Stimulated activated CD8-positive, alpha-beta memory T cell treated with anti-CD3 and anti-CD28 coated beads, Interleukin-2, amount 100 ng/mL, for 1 hour (primary cell): ENCODE measurements around the gene EIF3B.
"Not testable (repeated sequence)": the region's sequence is repeated elsewhere in the genome, so short reads cannot be mapped to it uniquely, and the experiment has no call there.

Experiments
- DNase-seq, 2 donors: peaks; one replicate each; pipeline ENCODE4 v3.0.0-alpha.2; 2020; ENCODE audit warnings: low read depth in 2 of 2

Gene EIF3B

DNA sequence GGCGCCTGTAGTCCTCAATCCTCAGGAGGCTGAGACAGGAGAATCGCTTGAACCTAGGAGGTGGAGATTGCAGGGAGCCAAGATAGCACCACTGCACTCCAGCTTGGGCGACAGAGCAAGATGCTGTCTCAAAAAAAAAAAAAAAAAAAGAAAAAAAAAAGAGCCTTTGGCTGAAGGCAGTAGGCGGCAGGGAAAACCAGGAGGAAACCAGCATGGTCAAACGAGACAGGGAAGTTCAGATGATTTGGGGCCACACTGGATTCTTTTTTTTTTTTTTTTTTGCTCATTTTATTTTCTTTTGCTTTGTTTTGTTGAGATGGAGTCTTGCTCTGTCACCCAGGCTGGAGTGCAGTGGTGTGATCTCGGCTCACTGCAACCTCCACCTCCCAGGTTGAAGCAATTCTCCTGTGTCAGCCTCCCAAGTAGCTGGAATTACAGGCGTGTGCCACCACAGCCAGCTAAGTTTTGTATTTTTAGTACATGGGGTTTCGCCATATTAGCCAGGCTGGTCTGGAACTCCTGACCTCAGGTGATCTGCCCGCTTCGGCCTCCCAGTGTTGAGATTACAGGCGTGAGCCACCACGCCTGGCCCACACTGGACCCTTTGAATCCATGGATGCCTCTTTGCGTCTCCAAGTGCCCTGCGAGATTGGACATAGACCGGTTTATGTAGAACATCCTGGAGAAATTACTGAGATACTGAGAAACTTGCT lies 7.1 kb upstream of the EIF3B start:
- DNase-seq = not testable (repeated sequence)

DNA sequence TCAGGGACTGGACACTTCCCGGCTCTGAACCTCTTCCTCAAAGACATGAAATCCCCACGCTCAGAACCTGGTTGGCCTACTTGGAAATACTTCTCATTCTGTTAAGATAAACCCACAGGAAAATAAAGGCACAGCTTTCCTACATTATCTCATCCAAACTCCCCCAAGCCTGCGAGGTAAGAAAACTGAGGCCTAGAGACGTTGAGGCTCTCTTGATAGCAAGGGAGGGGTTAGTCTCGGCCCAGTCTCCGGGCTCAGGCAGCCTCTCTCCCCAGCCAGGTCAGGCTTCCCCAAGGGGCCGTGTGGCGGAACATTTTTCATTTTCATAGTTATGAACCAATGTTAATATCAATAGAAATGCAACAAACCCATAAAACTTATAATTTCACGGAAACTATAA lies 4.6 kb upstream of the EIF3B start:
- DNase-seq = no peak

DNA sequence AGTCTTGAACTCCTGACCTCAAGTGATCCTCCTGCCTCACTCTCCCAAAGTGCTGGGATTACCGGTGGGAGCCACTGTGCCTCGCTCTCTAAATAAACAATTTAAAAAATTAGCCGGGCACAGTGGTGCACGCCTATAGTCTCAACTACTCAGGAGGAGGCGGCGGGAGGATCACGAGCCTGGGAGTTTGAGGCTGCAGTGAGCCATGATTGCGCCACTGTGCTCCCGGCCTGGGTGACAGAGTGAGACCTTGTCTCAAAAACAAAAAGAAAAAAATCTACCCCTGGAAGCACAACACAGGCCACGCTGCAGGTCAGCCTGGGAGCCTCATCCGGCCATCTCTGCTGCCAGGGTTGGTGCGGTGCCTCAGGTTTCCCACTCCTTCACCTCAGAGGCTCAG lies 3.8 kb upstream of the EIF3B start:
- DNase-seq = no peak

DNA sequence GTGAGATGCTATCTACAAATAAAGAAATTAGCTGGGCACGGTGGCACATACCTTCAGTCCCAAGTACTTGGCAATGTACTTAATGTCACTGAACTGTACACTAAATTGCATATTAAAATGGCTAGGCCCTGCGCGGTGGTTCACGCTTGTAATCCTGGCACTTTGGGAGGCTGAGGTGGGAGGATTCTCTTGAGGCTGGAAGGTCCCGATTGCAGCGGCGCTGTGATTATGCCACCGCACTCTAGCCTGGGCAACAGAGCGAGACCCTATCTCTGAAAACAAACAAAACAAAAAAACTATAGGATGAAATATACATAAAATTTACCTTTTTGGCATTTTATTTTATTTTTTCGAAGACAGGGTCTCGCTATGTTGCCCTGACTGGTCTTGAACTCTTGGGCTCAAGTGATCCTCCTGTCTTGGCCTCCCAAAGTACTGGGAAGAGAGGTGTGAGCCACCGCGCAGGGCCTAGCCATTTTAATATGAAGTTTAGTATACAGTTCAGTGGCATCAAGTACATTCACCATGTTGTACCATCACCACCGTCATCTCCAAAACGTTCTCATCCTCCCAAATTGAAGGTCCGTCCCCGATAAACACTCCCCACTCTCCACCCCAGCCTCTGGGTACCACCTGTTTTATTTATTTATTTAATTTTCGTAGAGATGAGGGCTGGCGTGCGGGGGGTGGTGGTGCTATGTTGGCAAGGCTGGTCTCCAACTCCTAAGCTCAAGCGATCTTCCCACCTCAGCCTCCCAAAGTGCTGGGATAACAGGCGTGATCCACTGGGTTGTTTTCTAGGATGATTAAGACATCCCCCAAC lies 1.3 kb upstream of the EIF3B start:
- DNase-seq = no peak

DNA sequence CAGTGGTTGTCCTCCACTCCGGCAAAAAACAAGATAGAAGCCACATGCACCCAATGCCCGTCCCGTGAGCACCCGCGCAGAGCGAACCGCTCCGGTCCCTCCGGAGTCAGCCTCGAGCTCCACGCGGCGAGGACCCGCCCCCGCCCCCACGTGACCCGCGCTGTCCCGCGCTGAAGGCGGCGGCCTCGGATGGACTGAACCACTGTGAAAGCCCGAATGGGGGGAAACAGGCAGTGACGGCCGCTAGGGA lies 766 bp upstream of the EIF3B start:
- DNase-seq = peak; percentile 76 to 82

DNA sequence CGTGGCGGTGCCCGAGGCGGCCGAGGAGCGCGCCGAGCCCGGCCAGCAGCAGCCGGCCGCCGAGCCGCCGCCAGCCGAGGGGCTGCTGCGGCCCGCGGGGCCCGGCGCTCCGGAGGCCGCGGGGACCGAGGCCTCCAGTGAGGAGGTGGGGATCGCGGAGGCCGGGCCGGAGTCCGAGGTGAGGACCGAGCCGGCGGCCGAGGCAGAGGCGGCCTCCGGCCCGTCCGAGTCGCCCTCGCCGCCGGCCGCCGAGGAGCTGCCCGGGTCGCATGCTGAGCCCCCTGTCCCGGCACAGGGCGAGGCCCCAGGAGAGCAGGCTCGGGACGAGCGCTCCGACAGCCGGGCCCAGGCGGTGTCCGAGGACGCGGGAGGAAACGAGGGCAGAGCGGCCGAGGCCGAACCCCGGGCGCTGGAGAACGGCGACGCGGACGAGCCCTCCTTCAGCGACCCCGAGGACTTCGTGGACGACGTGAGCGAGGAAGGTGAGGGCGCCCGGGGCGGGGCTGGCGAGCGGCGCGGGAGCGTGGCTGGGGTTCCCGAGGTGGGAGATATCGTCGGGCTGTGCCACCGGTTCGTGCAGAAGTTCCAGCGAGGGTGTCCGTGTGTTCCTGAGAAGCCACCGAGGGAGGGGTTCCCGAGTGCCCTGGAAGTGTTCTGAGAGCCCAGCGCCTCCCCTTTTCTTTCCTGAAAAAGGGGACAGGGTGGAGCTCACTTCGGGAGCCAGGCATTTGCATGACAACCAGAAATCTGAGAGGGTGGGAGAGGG lies 495 bp downstream of the EIF3B start:
- no peak for DNase-seq

DNA sequence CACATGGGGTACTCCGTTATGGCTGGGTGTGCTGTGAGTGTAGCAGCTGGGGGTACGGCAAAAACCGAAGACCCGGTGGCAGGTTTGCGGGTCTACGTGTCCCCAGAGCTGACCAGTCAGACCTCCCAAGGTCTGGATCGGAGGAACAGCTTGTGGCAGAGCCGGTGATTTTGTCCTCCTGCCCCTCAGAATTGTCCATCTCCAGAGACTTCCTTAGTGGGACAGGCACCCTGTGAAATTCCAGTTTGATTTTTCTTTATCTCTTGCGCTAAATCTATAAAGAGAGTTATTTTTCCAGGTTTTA lies 1.0 kb downstream of the EIF3B start:
- DNase-seq = no peak

DNA sequence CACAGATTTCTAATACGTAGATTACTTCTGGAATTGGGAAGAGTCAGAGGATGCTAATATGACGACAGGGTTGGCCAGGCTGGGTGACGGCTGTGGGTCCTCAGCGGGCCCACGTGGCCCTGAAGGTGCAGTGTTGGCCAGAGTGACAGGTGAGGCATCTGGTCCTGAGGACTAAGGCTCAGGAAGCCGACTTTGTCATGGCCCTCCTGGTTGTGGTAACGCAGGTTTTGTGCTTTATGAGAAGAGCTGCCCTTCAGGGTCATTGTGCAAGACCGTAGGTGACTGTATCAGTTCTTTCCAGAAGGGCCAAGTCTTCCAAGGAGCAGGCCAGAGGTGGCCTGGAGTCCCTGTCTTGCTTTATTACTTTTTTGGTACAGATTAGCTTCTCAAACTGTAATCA lies 2.5 kb downstream of the EIF3B start:
- no peak for DNase-seq

DNA sequence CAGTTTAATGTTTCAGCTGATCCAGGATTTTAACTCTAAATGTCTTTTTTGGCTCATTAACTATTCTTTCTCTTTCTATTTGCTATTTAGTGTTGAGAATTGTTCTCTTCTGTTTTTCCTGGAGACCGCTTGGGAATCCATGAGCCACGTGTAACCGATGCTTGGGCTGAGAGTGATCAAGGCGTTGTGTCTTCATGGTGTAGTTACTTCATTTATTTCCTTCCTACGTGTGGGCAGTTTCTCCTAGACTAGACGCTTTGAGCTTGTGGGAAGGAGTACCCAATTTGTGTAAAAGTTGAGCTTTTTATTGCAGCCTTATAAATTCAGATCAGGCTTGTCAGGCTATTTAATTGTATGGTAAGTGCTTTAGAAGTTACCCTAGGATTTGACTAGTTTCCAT lies 2.9 kb downstream of the EIF3B start:
- no peak for DNase-seq

DNA sequence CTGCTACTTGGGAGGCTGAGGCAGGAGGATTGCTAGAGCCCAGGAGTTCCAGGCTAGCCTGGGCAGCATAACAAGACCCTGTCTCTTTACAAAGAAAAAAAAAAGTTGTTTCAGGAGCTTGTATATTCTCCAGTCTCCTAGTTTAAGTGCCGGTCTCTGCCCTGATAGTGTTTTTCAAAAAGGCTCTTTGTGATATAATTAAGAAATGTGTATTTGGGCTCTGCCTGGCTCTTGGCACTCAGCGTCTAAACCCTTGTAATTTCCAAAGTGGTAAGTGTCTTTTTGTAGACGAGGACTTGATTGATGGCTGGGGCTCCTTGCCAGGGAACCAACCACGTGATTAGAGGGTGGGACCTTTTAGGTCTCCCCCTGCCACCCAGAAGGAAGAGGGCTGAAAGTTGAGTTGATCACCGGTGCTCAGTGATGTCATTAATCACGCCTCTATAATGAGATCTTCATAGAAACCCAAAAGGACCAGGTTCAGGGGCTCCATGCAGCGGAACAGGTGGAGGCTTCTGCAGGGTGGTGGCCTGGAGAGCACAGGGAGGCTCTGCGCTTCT lies 4.4 kb downstream of the EIF3B start:
- DNase-seq = no peak

DNA sequence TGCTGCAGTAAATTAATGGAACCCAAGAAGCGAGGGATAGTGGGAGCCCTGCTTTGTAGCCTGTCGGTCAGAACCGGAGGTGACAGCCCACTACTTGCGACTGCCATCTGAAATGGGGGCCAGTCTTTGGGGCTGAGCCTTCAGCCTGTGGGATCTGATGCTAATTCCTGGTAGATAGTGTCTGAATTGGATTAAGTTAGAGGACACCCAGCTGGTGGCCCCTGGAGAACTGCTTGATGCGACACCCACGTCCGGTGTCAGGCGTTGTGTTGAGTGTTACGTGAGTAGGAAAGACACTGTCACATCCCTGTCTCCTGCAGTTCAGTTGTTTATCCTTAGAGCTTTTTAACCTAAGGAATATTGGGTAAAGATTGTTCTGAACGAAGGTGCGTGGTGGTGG lies 5.0 kb downstream of the EIF3B start:
- DNase-seq = no peak

DNA sequence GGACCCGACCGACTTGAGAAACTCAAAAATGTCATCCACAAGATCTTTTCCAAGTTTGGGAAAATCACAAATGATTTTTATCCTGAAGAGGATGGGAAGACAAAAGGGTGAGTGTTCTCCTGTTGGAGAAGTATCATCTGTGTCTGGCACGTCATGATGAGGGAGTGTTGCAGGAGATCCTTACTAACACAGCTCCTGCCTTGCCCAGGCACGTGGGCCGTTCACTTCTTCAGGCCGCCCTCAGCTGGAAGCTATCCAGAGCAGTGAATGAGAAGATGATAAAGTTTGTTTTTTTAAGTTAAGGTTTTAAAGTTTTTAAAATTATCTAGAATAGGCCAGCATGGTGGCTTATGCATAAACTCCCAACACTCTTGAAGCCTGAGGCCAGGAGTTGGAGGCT lies 6.2 kb downstream of the EIF3B start:
- DNase-seq = no peak

DNA sequence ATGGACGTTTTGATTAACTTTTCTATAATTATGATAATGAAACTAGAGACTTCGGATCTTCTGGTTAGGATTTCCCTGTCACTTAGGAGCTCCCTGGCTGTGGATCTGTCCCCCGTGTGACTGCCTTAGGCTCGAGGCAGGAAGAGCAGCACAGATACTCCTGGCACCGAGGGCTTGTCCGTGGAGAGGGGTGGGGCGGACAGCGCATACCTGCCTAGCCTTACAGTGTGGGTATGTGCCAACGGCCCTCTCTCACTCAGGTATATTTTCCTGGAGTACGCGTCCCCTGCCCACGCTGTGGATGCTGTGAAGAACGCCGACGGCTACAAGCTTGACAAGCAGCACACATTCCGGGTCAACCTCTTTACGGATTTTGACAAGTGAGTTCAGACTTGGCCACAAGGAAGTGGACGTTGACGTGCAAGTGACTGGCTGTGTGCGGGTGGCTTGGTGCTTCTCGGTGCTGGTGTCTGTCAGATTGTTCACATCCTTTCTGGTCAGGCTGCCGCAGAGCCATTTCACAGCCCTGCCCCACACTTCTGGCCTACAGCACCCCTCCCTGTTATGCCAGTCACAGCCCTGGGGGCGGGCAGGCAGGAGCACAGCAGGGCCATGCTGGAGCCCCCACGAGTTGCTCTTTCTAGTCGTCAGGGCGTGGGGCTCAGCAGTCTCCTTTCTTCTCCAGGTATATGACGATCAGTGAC lies 7.9 kb downstream of the EIF3B start:
- no peak for DNase-seq

DNA sequence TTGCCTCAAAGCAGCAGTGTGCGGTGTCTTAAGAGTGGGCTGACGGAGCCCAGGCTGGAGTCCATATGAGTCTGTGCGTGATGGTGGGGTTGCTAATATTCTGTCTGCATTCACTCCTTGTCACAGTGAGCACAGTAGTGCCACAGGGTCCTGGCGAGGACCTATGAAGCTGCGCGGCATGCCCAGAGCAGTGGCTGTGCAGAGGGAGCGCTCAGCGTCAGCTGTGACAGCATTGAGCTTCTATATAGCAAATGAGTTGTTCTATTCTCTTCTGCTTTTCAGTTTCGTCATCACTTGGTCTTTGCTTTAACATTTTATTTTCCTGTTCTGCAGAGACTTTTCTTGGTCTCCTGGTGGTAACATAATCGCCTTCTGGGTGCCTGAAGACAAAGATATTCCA lies 14.5 kb downstream of the EIF3B start:
- no peak for DNase-seq

DNA sequence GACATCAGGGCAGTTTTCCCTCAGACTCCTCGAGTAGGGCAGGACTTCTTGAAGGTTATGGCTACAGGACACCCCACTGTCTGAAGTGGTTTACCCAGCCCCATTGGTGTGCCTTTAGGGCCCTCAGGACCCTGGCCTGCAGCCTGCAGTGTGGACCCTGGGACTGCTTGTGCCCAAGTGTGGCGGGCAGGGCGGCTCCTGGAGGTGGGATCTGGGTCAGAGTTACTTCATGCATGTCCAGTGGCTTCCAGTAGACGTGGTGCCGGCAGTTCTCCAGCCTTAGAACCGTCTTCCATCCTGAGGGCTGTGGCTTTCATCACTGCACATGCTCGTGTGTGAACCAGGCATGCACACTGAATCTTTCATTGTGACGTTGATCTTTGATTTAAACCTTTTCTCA lies 16.7 kb downstream of the EIF3B start:
- no peak for DNase-seq

DNA sequence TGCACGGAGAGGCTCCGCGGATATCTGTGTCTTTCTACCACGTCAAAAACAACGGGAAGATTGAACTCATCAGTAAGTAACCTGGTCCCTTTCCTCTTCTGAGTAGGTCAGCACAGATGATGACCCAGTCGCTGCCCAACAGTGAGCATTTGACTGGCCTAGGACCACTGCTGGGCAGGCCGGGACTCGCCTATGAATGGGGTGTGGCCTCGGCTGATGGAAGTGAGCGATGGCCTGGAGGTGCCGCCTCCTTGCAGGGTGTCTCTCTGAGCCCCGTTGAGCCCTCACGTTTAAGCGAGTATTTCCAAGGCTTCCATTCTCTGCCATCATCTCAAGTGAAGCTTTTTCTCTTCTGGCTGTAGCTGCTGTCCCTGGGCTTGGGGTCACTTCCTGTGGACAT lies 18.1 kb downstream of the EIF3B start:
- no peak for DNase-seq

DNA sequence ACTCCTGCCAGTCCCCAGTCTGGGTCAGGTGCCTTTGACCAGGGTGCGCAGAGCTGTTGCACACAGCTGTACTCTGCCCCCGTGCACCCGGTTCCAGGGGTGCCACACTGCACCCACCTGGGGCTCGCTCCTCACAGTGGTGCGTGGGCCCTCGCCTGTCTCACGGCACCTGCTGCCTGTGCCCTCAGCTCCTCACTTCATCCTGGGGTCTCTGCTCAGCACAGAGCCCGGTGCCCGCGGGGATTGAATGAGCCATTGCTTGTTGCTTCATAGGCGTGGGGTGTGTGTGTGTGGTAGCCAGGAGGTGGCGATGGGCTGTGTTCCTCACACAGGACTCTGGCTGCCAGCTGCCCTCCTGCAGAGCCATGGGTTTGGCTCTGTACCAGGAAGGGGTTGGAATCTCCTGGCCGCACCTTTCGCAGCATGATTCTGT lies 18.5 kb downstream of the EIF3B start:
- no peak for DNase-seq

DNA sequence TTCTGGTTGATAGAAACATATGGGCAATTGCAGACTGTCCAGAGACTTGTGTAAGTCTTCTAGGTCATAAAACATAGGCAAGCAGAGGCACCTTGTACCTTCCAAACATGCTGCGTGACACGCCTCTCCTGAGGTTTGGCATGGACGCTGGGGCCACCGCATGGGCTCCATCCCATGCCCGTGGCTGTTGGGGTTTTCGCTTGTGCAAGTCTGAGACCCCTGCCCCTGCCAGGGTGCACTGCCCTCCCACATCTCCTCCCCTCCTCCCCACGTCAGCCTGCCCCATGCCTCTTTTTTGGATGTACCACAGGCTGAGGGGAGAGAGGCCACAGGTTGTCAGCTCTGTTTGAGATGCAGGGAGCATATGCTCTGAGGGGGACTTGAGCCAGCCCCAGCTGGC lies 19.0 kb downstream of the EIF3B start:
- no peak for DNase-seq

DNA sequence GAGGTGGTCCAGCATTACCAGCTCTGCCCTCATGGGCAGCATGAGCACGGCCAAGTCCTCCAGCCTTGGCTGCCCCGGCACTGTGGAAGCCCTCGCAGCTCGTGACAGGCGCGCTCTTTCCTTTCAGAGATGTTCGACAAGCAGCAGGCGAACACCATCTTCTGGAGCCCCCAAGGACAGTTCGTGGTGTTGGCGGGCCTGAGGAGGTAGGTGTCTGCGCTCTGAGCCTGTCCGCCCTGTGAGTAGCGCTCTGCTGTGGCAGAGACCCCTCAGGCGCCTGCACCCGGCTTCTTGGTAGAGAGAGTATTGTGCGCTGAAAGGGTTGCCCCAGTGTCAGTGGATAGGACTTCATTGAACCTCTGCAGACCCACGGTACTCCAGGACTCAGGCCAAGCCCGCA lies 19.8 kb downstream of the EIF3B start:
- DNase-seq = no peak

DNA sequence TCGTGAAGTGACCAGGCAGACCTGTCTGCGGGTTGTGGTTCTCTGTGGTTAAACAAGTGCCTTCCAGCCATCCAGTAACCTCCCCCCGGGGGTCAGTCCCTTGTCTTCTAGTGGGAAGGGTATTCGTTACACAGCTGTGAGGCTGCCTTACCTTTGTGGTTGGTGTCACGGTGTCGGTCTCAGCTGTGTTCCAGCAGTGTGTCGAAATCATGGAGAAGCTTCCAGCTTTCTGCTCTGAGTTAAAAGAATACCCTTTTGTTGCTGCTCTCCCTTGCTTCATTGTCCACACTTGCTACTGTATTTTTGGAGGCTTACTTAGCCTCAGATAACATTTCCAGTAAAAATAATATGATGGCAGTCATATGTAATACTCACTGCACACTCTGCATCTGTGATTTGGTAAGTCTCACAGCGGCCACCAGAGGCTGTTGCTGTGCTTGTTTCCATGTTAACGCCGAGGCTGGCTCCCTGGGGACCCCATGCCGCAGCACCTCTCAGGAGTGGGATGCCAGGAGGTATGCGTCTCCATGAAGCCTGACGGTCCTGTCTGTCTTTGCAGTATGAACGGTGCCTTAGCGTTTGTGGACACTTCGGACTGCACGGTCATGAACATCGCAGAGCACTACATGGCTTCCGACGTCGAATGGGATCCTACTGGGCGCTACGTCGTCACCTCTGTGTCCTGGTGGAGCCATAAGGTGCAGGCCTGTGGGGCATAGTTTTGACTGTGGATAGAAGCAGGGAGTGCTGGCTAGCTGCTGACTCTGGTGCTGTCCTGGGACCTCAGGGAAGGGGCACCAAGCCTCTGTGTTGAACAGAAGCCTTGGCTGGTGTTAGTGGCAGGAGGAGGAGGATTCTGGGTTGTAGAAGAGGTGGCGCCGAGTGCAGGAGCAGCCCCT lies 20.5 kb downstream of the EIF3B start:
- DNase-seq = no peak
